Smooth muscle cell of the brain vasculature (primary cell): Measurements from ENCODE around the gene PADI6.

Source experiments
- DNase-seq: peaks from one replicate; pipeline ENCODE4 v3.0.0-alpha.2; 2012; ENCODE audit warnings: low read depth, low spot score

PADI6 gene

GRCh38 chr1:17356387-17357026 lies 15.5 kb upstream of the PADI6 start:
- no peak for DNase-seq

GRCh38 chr1:17358557-17358956 lies 13.4 kb upstream of the PADI6 start:
- DNase-seq, result no peak

GRCh38 chr1:17359031-17359430 lies 13.0 kb upstream of the PADI6 start:
- DNase-seq, result no peak

GRCh38 chr1:17359808-17360207 lies 12.2 kb upstream of the PADI6 start:
- no peak for DNase-seq

GRCh38 chr1:17360272-17360956 lies 11.6 kb upstream of the PADI6 start:
- no peak for DNase-seq

GRCh38 chr1:17361687-17362086 lies 10.3 kb upstream of the PADI6 start:
- DNase-seq, result no peak

- no peak for DNase-seq
Measured at GRCh38 chr1:17363351-17363750, 8.6 kb upstream of the PADI6 start.

- DNase-seq, result no peak
Measured at GRCh38 chr1:17363771-17364170, 8.2 kb upstream of the PADI6 start.

GRCh38 chr1:17365293-17365692 lies 6.7 kb upstream of the PADI6 start:
- DNase-seq, result no peak

- no peak for DNase-seq
Measured at GRCh38 chr1:17369466-17369865, 2.5 kb upstream of the PADI6 start.

GRCh38 chr1:17370618-17371017 lies 1.4 kb upstream of the PADI6 start:
- DNase-seq, result no peak

GRCh38 chr1:17372955-17373354 lies 959 bp downstream of the PADI6 start:
- DNase-seq, result no peak

GRCh38 chr1:17375651-17376050 lies 3.7 kb downstream of the PADI6 start:
- no peak for DNase-seq

- DNase-seq, result no peak
Measured at GRCh38 chr1:17377325-17377953, 5.4 kb downstream of the PADI6 start.

GRCh38 chr1:17381161-17381560 lies 9.2 kb downstream of the PADI6 start:
- no peak for DNase-seq

GRCh38 chr1:17392199-17392740 lies 20.3 kb downstream of the PADI6 start:
- no peak for DNase-seq

GRCh38 chr1:17393230-17393629 lies 21.2 kb downstream of the PADI6 start:
- DNase-seq, result no peak

- DNase-seq, result no peak
Measured at GRCh38 chr1:17397910-17398695, 26.1 kb downstream of the PADI6 start.

- DNase-seq, result no peak
Measured at GRCh38 chr1:17400725-17401341, 28.8 kb downstream of the PADI6 start.

- DNase-seq, result no peak
Measured at GRCh38 chr1:17401841-17402240, 29.8 kb downstream of the PADI6 start.

- no peak for DNase-seq
Measured at GRCh38 chr1:17403081-17403480, 31.1 kb downstream of the PADI6 start.
